Anterior cingulate cortex (tissue), 58 donors: ENCODE data around the gene PARD6G.

ENCODE experiments used
- DNase-seq, 58 donors: peaks; one replicate each; lab custom pipeline; 2025; lab: John Stamatoyannopoulos, UW

PARD6G gene

DNA sequence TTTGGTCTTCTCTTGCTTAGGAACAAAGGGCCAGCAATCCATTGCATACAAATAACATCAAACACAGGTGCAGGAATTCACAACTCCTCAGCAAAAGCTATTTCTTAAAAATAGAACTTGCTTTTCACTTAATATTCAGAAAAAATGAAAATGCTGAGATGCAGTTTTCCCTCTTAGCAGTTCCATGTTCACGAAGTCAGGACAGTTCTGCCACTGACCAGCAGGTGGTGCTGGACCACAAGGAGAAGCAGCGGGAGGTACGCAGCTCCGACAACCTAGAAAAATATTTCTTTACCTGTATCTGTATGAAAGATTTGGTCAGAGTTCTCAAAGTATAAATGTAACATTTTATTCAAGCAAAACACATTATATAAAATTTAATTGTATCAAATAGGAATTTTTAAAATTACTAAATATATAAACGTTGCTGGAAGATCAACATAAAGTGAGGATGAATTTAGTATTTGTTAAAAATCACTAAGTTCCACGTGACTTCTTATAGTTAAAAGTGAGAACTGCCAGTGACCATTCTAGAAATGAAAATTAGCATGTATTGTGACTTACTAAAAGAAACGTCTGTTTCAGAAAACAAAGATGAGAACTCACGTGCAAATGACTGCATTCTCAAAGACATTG is 89.5 kb downstream of the PARD6G start:
- peak in 50 of 58 donors; percentile 10 to 88 (median 53) for DNase-seq

- no peak for DNase-seq
Observed at GRCh38 chr18:80154293-80154692, 93.0 kb downstream of the PARD6G start.

GRCh38 chr18:80149667-80150066 is 97.6 kb downstream of the PARD6G start:
- no peak for DNase-seq

- peak in 1 of 58 donors; percentile 5 for DNase-seq
Observed at GRCh38 chr18:80148326-80149199, 98.8 kb downstream of the PARD6G start.

DNA sequence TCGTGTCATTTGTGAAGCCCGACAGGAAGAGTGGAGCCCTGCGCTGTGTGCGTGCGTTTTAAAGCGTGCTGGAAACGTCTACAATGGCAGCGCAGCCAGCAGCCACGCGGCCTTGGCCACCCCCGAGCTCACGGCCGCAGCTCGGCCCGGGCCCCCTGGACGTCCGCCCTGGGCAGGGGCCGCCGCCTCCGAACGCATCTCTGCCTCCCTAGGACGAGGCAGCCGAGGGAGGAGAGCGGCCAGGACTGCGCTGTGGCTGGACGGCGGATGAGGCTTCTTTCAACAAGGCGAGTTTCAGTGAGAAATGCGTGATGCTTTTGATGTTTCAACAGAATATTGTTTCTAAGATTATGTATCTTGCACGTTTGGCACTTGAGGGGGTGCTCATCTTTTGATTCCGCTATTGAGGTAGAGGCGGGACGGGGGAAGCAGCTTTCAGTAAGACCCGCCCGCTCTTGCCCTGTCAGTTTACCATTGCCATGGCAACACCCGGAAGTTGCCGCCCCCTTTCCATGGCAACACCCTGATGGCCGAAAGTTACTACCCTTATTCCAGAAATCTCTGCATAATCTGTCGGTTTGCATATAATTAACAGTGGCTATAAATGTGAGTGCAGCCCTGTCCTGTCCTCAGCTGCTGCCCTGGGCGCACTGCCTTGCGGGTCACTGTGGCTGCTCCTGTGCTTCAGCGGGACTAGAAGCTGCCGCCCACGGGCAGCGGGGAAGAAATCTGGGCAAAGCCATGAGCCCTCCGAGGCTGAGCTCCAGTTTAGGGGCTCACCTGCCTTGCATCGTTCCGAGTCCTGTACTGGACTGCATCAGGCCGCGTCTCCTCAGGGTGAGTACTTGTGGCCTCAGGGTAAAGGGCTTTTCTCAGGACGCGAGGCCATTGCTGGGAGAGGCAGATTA is 99.6 kb downstream of the PARD6G start:
- peak; percentile 37 to 92 (median 78) for DNase-seq

DNA sequence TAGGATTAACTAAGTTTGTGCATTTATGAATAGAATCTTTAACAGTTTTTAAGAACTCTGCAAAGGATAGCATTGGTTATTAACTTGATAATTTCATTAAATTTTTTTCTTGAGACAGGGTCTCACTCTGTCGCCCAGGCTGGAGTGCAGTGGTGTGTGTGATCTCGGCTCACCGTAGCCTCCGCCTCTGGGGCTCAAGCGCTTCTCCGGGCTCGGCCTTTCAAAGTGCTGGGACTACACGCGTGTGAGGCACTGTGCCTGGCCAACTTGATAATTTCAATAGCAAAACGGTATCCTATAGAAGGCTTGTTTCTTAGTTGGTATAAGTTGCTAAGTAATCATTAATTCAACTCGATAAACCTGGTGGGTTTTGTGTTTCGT is 100.3 kb downstream of the PARD6G start:
- peak in 1 of 58 donors; percentile 26 for DNase-seq

DNA sequence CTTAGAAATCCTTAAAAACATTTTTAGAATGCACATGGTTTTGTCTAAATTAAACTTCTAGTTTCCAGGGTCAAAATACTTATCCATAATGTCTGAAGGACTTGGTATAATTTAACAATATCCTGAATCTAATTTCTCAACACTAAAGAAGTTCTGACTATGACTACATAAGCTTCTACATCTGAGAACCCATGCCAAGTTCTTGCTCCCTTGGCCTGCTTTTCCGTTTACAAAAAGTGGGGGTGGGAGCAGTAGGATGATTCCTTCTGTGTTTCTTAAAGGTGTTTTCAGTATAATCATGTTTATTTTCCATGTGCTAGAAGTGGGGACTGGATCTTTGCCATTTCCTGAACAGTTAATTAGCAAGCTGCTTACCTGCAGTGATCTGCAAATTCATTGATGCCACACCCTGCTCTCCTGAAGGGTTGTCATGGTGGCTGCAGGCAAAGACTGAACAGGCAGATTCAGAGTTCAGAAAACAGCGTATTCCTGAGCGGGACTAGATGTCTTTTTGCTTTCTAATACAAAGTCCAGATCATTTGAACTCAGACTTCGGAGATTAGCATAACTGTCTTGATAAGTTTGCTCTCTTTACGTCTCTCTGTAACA is 102.0 kb downstream of the PARD6G start:
- no peak for DNase-seq

DNA sequence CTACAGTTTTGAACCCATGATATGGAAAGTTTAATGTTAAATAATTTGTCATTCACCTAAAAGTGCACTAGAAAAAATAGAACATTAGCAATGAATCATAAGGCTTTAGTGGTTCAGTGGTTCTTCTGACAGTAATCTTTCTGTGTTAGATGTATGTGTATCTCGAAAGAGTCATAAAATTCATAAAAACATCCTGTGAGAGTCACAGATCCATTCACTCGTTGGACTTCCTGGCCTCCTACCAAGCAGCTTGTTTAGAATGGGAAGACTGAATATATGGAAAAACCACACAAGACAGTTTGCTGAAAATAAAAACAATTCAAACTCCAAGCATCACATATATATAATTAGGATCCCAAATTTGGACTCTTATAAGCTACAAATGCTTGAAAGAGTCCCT is 103.4 kb downstream of the PARD6G start:
- no peak for DNase-seq

- DNase-seq: no peak
Observed at GRCh38 chr18:80140455-80140985, 106.8 kb downstream of the PARD6G start.

DNA sequence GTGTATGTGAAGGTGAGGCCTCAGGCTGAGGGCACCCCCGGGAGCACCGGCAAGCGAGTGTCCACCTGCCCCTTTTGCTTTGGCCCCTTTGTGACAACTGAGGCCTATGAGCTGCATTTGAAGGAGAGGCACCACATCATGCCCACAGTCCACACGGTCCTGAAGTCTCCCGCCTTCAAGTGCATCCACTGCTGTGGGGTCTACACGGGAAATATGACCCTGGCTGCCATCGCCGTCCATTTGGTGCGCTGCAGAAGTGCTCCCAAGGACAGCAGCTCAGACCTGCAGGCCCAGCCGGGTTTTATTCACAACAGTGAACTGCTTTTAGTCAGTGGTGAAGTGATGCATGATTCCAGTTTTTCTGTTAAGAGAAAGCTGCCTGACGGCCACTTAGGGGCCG is 109.3 kb downstream of the PARD6G start:
- no peak for DNase-seq

DNA sequence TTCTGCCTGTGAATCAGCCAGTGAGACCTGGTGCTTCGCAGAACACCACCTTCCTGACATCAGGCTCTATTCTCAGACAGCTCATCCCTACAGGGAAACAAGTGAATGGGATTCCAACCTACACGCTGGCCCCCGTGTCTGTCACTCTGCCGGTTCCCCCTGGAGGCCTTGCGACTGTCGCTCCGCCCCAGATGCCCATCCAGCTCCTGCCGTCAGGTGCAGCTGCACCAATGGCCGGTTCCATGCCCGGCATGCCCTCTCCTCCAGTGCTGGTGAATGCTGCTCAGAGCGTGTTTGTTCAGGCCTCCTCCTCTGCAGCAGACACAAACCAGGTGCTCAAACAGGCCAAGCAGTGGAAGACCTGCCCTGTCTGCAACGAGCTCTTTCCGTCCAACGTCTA is 110.2 kb downstream of the PARD6G start:
- no peak for DNase-seq

GRCh38 chr18:80136679-80137078 is 110.6 kb downstream of the PARD6G start:
- DNase-seq: no peak

GRCh38 chr18:80135136-80135535 is 112.2 kb downstream of the PARD6G start:
- DNase-seq: no peak

DNA sequence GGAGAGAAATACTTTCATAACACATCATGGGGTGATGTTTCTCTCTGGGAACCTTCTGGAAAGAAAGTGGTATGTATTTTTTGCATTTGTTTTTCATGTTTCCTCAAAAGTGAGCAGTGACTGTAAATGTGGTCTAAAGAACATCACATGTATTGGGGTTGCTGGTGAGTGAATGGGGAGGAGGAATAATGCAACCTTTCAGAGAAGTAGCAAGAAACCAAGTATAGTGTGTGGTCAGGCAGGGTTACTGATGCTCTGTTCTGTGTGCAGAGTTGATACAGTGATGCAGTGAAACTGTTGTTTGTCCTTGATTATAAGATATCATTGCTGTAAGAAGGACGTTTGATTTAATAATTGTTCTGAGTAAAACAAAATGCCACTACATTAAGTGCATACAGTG is 114.2 kb downstream of the PARD6G start:
- no peak for DNase-seq

DNA sequence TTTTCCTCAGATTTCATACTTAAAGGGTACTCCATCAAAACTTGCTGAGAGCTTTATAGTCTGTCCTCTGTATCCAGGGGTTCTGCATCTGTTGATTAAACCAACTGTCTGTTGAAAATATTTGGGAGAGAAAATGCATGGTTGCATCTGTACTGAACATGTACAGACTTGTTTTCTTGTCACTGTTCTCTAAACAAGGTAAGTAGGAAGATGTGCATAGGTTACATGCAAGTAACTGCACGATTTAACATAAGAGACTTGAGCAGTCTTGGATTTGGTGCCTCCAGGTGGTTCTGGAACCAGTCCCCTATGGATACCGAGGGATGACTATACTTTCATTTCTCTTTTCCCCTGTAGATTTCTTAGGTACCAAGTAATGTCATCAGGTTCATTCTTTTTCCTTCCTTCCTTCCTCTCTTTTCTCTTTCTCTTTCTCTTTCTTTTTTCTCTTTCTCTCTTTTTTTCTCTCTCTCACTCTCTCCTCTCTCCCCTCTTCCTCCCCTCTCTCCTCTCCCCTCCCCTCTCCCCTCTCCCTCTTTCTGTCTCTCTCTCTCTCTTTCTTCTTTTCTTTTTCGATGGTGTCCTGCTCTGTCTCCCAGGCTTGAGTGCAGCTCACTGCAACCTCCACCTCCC is 115.0 kb downstream of the PARD6G start:
- DNase-seq: no peak

DNA sequence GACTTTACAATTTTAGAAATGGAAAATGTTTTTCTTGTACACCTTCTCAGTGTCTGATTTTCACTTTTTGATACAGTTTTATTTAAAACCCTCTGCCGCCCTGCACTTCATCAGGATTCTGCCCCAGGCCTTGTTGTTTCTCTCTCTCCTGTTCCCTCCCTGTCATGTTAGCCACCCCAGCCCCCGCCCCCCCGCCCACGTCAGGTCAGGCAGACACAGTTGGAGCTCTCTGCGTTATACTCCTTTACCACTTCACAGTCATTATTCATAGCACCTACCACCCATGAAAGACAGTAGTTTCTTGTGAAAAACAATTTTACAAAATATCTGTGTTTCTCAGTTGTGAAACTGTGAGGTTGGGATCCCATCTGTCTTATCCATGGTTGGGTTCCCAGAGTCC is 116.8 kb downstream of the PARD6G start:
- no peak for DNase-seq

- no peak for DNase-seq
Observed at GRCh38 chr18:80129672-80130367, 117.5 kb downstream of the PARD6G start.

DNA sequence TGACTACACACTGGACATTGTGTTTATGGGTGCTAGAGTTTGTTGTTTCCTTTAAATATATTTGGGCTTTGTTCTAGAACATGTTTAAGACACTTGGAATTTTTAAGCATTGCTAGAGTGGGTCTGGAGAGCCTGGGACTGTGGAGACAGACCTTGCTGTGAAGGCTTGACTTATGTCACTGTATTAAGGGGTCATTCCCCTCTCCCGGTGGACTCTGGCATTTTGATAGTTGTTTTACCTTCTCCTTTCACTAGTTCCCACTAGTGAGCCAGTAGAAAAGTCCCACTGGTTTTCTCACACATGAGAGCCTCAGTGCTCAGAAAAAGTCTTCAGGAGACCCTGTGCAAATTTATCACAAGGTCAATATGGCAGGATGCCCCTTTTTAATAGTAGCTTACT is 119.7 kb downstream of the PARD6G start:
- DNase-seq: no peak

- DNase-seq: no peak
Observed at GRCh38 chr18:80126797-80127196, 120.5 kb downstream of the PARD6G start.
